Right ventricle myocardium inferior (tissue), 1 donor: ENCODE measurements around the gene PEX3. TPM values are rescaled to one million over a fixed set of nuclear protein-coding genes. Genes with fewer than 3 reads are reported as not detected.
A peak's percentile ranks its signal among the peaks of the same experiment; 100 is the strongest.
"Not testable (repeated sequence)": the region's sequence is repeated elsewhere in the genome, so short reads cannot be mapped to it uniquely, and the experiment has no call there.

Experiments
- ATAC-seq: fragments of 200-7000 bp; cut with Tn5 transposase; one replicate; pipeline ENCODE4 v1.9.1; 2020; ENCODE audit warnings: mild to moderate bottlenecking, moderate library complexity
- DNase-seq: peaks from one replicate; pipeline ENCODE4 v3.0.0; 2021; ENCODE audit errors: missing footprints
- intact Hi-C: fragments of 100-400 bp; cut with DNase I; formaldehyde crosslinking; loops from one replicate; pipeline ENCODE4 v1.11.0; 2022
- total RNA-seq: library from RNA; stranded (reverse); fragmentation: NEBNext Ultra II Directional; extraction: Animal tissue kit (Norgen Biotek cat#: 25700); gene quantifications from one replicate; pipeline ENCODE4 v1.2.1, GENCODE V29; 2021
- donor health status: DM: no; HTN: yes; CAD: no; lungs with severe emphysema.

Gene PEX3
- total RNA-seq, 1 donor from 2014 or later: 19.9 TPM

DNA sequence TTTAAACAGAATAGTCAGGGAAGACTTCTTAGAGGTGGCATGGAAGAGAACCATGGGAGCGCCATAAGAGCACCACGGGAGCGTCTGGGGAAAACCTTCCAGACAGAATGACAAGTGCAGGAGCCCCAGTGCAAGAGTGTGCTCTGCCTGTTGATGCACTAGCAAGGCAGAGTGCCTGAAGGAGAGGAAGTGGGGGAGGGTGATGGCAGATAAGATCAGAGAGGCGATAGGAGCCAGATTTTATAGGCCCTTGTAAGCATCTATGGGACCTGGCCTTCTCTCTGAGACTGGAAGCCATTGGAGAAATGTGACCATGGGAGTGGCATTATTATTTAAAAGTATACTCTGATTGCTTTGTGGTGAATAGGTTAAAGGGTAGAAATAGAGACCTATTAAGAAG is 47.8 kb downstream of the PEX3 start:
- DNase-seq (no peak), ATAC-seq (no peak)
- intact Hi-C loops: no loop called here

DNA sequence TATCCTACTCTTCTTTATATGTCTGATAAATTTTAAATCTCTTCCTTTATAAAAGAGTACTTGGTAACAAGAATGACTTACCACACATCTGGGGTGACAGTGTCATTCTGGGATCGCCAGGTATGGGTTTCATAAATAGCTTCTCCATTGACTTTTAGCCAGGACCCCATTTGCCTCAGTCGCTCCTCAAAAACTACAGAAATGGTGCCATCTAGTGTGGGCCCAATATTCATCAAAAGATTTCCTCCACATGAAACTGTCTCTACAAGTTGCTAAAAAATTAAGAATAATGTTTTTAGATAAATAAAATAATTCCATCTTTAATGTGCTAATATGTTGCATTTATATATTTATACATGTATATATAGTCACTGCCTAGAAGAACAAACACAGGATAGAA is 51.2 kb downstream of the PEX3 start:
- DNase-seq: no peak
- ATAC-seq: no peak
- intact Hi-C loops: no loop called here

DNA sequence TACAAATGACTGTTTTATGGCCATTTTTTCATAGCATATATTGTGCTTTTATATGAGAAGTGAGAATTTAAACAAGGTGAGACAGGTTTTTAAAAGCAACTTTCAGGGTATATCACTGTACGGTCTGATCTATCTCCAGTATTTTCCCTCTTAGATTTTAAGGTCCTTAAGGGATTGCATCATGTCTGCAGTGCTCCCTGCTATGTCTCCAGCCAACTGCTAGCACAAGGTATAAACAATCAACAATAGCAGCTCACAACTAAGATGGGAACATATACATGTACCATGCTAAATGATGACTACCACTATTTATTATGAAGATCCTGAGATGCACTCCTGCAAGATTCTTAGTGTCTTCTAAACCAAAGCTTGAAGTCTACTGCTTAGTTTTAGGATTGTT is 53.8 kb downstream of the PEX3 start:
- intact Hi-C loops: no loop called here
- DNase-seq: no peak
- no peak for ATAC-seq

DNA sequence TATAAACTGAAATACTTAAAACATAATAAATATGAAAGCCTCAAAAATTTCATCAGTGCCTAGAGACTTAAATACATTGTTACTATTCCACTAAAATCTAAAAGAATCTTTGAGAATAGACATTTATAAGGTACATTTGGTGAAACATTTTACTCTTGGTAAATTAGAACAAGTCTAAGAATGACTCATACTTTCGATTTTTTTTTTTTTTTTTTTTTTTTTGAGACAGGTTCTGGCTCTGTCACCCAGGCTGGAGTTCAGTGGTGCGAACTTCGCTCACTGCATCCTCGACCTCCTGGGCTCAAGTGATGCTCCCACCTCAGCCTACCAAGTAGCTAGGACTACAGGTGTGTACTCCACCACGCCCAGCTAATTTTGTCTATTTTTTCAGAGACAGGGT is 54.5 kb downstream of the PEX3 start:
- no peak for ATAC-seq
- intact Hi-C loops: no loop called here
- no peak for DNase-seq

DNA sequence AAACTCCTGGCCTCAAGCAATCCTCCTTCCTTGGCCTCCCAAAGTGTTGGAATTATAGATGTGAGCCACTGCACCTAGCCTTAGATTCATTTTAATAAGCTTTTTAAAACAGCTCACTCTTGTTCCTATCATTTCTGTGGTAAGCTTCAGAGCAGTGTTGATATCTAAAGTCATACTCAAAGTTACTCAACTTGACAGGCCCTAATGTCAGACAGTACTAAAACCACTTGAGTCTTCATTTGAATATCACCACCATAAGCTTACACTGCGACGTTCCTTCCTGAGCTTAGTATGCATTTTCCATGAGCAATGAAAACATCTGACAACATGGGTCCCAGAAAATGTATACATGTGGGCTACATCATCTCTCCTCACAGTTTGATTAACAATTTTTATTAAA is 54.9 kb downstream of the PEX3 start:
- intact Hi-C loops: no loop called here
- ATAC-seq: no peak
- no peak for DNase-seq

DNA sequence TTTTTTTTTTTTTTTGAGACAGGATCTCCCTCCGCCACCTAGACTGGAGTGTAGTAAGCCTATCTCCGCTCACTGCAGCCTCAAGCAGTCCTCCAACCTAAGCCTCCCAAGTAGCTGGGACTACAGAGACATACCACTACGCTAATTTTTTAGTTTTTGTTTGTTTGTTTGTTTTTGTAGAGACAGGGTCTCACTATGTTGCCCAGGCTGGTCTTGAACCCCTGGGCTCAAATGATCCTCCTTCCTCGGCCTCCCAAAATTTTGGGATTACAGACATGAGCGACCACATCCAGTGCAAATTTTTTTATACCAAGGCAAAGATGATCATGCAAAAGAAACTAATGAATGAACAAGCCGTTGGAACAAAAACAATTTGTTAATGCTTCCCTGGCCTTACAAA is 55.6 kb downstream of the PEX3 start:
- intact Hi-C loops: no loop called here
- ATAC-seq: no peak
- no peak for DNase-seq

DNA sequence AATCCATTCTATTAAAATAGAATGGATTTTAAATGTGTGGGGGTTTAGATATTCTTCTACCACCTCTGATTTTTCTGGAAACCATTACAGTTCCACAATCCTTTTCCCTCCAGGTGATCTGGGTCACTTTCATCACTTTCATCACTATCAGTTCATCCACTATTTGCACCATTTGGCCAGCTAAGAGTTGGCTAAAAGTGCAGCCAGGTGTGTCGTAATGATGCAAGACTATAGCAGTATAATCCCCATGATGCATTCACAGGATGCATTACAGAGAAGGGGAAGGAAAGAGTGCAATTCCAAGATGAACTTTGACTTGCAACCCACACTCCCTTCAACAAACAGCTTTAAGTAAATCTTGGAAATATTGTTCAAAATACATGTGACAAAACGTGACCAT is 56.0 kb downstream of the PEX3 start:
- ATAC-seq: no peak
- DNase-seq: no peak
- intact Hi-C loops: no loop called here

DNA sequence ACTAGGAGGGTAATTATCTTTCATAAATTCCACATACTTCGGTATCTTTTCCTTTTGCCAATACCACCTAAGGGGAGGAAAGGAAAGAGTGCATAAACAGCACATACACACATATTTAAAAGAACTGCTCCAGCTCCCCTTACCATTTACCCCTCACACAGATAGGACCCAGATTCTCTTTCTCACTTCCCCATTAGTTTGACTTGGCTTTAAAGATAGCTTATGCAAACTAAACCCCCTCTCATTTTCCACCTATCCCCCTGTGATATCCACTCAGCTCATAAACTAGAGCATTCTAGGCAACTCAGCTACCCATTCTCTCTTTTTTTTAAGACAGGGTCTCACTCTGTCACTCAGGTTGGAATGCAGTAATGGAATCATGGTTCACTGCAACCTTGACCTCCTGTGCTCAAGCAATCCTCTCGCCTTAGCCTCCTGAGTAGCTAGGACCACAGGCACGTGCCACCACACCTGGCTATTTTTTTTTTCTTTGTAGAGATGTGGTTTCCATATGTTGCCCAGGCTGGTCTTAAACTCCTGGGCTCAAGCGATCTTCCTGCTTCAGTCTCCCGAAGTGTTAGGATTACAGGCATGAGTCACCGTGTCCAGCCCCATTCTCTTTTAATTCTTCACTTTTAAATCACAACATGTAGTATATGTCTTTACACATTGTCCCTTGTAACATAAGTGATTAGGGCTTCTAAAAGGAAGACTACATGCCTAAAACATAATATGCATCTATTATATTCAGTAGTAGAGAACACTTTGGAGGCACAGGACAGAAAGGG is 56.9 kb downstream of the PEX3 start:
- no peak for ATAC-seq
- intact Hi-C loops: loop anchor here (2.0 kb wide), 1 partner anchor 59 kb away; no protein-coding TSS in a partner anchor
- DNase-seq: no peak

DNA sequence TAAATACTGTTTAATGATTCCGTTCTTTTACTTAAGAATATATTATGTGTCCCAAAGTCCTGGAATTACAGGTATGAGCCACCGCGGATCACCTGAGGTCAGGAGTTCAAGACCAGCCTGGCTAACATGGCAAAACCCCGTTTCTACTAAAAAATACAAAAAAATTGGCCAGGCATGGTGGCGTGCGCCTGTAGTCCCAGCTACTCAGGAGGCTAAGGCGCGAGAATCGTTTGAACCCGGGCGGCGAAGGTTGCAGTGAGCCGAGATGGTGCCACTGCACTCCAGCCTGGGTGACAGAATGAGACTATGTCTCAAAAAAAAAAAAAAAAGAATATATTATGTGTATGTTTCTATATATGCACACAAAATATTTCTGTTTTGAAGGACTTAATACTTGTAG is 59.7 kb downstream of the PEX3 start:
- intact Hi-C loops: loop anchor here (5.0 kb wide), 2 partner anchors 332 to 568 kb away; partner anchors contain the start of gene LTV1
- not testable (repeated sequence) for DNase-seq, ATAC-seq

DNA sequence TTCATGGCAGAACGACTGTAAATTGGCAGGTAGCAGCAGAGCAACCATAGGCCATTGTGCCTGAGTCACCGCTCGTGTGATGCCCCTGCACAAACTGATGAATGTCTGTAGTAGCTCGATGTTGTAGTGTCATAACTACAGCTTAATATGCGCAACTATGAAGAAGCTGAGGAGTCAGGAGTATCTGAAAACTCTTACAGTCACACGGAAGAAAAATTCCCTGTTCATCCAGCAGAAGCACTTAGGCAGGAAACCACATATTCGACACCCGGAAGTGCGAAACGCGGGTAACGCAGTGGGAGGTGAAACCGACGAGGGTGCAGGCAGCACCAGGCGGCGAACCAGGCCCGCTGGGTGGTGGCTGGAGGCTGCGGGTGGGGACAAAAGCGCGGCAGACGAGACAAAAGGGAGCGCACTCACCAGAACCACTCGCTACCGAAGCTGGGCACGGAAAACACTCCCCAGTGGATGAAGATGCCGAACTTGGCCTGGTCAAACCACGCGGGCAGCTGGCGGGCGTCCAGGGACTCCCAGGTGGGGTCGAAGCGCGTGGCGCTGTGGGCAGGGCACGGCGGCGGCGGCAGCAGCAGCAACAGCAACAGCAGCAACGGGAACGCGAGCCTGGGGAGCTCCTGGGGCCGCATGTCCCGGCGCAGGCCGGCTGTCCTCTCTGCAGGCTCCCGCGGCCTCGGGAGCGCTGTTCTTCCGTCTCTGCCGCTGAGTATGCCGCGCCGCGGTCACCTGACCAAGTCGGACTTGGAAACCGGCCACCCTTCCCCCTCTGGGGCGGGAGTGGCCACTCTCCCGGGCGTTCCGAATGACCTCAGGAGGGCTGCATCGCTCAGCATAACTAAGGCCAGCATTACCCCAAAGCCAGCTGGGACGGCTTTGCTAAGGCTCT is 60.6 kb downstream of the PEX3 start, which contains the start of gene FUCA2:
Gene FUCA2, minus strand, starts transcription at position 730 of the 901 bp plus-strand sequence. Its CDS starts 86 bp downstream, at position 644.
- intact Hi-C loops: loop anchor here (1.0 to 5.0 kb wide), 3 partner anchors 331 to 584 kb away; partner anchors contain the start of genes LTV1 and SF3B5

DNA sequence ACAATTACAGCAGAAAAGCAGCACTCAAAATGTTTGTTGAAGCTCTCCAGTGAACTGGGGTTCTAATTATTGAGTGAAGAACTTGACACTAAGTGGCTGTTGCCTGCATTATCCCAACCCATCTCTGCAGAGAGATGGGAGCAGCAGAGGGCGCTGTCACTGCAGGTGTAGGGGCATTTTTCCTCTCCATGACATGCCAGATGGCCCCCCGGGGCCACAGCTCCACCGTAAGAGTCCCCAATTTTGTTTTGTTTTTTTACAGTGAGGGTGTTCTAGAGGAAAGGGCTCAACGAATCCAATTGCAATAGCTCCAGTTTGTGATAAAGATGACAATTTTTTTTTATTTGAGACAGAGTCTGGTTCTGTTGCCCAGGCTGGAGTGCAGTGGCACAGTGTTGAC is 62.8 kb downstream of the PEX3 start:
- ATAC-seq (no peak), DNase-seq (no peak)
- intact Hi-C loops: loop anchor here (5.0 kb wide), 2 partner anchors 329 to 571 kb away; partner anchors contain the start of gene LTV1

More for the DNA sequence above, 60.6 kb downstream of the PEX3 start, which contains the start of gene FUCA2:
- DNase-seq (peak; percentile 96), ATAC-seq (peak; percentile 92)

DNA sequence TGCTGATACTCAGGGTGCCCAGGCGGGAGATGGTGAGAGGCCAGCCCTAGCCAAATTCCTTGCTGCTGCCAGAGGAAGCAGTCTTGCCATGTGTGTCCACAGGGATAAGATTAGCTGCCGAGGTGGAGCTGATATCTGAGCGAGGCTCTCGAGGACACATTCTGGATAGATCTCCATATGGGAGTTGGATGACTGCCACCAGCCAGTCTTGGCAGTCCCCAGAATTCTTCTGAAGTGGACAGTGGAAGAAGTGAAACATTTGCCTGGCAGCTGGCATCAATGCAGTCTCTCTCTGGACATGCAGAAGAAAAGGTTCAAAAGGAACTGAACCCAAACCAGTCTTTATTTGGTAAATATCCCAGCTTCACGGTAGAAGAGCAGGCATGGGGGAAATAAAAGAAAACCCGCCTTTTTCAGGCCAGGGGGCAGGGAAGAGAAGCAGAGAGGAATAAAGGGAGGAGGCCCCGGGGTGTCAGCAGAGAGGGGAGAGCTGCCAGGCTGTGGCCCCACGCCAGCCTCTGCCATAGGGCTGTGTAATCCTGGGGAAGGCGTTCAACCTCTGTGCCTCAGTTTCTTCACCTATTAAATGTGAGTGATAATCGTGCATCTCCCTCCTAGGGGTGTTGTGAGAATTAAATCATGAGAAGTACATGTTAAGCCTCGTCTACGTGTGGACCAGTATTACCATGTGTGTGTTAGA is 64.6 kb downstream of the PEX3 start:
- DNase-seq: no peak
- intact Hi-C loops: loop anchor here (2.0 kb wide), 1 partner anchor 50 kb away; no protein-coding TSS in a partner anchor
- peak; percentile 70 for ATAC-seq

DNA sequence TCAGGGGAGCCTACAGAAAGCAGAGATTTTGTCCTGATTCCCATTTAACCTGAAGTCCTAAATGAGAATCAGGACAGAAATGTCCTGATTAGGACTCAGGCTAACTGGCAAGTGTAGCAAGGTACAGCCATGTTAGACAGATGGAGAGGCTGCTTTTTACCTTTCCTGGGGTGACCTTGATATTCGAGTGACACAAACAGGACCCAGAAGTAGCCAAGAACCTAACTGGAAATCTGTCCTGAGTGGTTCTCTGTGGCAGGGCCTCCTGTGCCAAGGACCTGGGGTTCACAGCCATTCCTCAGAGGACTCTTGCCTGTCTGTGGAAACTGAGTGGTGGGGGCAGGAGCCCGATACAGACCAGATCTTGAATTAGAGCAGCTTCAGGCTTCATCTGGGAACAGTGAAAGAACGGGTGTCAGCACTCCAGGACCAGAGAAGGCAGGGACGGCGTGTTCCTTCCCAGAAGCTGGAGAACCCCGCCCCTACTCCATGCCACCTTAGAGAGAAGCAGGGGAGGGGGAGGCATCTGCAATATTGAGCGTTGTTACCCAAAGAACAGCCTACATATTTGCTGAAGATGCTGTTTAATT is 65.3 kb downstream of the PEX3 start:
- ATAC-seq (peak; percentile 3), DNase-seq (no peak)
- intact Hi-C loops: loop anchor here (2.0 kb wide), 1 partner anchor 49 kb away; no protein-coding TSS in a partner anchor

DNA sequence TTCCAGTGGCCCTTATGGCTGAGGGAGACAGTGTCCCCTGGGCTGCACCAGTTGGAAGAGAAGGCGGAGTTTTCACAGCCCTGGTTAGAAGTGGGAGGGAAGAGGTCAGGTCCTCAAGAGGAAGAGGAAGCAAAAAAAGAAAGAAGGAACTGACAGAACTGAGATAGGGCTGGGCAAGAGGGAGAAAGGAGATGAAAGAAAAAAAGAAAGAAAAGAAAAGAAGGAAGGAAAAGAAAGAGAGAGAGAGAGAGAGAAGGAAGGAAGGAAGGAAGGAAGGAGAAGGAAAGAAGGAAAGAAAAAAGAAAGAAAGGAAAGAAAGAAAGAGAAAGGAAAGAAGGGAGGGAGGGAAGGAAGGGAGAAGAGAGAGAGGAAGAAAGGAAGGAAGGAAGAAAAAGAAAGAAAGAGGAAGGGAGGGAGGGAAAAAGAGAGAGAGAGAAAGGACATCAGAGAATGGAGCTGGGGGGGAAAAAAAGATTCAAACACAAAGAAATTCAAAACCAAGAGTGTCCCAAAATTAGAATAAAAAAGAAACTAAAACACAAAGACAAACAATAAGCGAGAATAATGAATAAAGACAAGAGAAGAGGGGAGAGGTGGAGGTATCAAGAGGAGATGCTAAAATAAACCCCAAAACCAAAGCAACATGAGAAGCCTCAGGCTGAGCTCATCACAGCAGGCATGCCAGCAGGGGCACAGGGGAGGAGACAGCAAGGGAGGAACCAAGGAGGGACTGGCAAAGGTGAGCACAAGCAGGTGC is 66.3 kb downstream of the PEX3 start:
- intact Hi-C loops: no loop called here
- DNase-seq (no peak), ATAC-seq (no peak)

DNA sequence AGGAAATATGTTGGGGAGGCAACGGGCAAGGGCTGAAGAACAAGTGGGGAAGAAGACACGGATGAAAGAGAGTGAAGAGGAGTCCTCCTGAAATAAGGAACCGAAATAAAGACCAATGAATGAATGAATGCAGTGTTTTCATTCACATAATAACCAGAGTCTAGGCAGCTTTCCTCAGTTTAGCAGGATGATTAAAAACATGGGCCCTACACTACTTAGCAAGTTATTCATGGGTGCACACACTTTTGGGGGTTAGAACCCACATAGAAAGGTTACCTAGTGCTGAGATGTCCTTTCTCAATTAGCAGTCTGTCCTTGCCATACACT is 66.8 kb downstream of the PEX3 start:
- ATAC-seq: no peak
- intact Hi-C loops: no loop called here
- DNase-seq: no peak

DNA sequence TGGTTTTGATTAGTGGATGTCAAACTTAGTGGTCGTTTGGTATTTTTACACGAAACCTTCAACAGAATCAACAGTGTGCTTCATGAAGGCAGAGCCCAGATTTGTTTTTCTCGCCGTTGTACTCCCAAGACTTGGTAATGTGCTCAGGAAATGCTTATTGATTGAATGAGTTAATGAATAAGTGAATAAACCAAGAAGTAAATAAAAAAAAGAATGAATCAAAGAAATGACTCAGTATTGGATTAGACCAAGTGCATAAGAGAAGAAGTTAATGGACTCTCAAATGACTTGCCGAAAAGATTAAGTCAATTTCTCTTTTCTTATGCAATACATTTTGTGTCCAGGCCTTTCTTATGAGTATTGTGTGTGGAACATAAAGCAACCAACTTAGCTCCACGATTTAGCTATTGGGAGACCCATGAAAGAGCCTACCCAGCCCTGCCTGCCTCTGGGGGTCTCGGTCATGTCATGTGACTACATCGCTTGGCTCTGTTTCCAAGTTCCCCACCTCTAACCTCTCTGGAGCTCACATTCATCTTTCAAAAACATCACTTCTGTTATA is 71.5 kb downstream of the PEX3 start:
- ATAC-seq (no peak), DNase-seq (no peak)
- intact Hi-C loops: no loop called here

DNA sequence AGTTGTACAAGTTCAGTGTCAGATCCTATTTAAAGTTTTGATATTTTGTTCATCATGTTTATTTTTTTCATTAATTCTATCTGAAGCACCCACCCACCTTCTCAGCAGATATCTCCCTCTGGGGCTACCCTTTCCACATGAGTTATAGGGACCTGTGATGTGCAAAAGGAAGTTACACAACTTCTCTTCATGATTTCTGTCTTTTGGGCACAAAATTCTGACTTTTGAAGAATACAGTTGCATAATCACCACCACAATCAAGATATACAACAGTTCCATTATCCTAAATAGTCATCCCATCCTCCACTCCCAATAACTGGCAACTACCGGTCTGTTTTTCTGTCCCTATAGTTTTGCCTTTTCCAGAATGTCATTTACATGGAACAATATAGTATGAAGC is 74.8 kb downstream of the PEX3 start:
- DNase-seq (no peak), ATAC-seq (no peak)
- intact Hi-C loops: no loop called here

DNA sequence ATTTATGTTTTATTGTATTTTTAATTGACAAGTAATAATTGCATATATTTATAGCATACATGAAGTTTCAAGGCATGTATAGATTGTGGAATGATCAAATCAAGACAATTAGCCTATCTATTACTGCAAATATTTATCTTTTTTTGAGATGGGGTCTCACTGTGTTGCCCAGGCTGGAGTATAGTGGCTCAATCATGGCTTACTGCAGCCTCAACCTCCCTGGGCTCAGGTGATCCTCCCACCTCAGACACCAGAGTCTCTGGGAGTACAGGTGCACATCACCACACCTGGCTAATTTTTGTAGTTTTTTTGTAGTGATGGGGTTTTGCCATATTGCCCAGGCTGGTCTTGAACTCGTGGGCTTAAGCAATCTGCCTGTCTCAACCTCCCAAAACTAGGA is 77.1 kb downstream of the PEX3 start:
- no peak for ATAC-seq
- no peak for DNase-seq
- intact Hi-C loops: no loop called here
